Sigmoid colon (tissue), 4 donors: ENCODE measurements around the gene SET.

Source experiments
- EP300 ChIP-seq, 4 donors: sonication (generic); formaldehyde crosslinking; IDR thresholded peaks; one replicate each; pipeline ENCODE4 v1.6.1; 2017; ENCODE audit warnings: antibody characterized with exemption in 4 of 4
- POLR2AphosphoS5 ChIP-seq, 4 donors: sonication (generic); formaldehyde crosslinking; IDR thresholded peaks; one replicate each; pipeline ENCODE4 v1.6.1; 2017; ENCODE audit warnings: antibody characterized with exemption in 4 of 4
- TF ChIP-seq, protein P1 (sequence below), 4 experiments: fragments of 450-650 bp in 3 of 4; fragments of 200-600 bp in 1 of 4; IDR thresholded peaks; one replicate each; pipeline ENCODE4 v1.5.1; 2016 to 2019; ENCODE audit warnings: antibody characterized with exemption in 4 of 4, mild to moderate bottlenecking in 3 of 4, moderate library complexity in 2 of 4

DNA sequence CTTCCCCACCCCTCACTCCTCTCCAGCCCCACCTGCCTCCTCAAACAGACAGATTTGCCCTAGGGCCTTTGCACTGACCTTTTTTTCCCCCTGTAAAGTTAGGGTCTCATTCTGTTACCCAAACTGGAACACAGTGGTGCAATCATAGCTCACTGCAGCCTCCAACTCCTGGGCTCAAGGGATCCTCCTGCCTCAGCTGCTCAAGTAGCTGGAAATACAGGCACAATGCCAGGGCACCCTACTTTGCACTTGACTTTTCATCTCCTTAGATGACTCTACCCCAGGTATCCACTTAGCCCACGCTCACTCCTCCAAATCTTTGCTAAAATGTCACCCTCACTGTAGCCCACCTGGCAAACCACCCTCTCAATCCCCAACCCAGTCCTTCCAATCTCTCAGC, 34.5 kb upstream of the SET start:
- TF ChIP-seq EP300 (IDR thresholded peaks at IDR 0.05) = no peak
- TF ChIP-seq, protein P1, sequence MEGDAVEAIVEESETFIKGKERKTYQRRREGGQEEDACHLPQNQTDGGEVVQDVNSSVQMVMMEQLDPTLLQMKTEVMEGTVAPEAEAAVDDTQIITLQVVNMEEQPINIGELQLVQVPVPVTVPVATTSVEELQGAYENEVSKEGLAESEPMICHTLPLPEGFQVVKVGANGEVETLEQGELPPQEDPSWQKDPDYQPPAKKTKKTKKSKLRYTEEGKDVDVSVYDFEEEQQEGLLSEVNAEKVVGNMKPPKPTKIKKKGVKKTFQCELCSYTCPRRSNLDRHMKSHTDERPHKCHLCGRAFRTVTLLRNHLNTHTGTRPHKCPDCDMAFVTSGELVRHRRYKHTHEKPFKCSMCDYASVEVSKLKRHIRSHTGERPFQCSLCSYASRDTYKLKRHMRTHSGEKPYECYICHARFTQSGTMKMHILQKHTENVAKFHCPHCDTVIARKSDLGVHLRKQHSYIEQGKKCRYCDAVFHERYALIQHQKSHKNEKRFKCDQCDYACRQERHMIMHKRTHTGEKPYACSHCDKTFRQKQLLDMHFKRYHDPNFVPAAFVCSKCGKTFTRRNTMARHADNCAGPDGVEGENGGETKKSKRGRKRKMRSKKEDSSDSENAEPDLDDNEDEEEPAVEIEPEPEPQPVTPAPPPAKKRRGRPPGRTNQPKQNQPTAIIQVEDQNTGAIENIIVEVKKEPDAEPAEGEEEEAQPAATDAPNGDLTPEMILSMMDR (IDR thresholded peaks at IDR 0.05) = no peak
- TF ChIP-seq POLR2AphosphoS5 (IDR thresholded peaks at IDR 0.05) = no peak
